NB4 (cell line): ENCODE measurements around the gene CEP19.

Experiments
- MAX ChIP-seq: IDR thresholded peaks from 2 replicates; pipeline ENCODE4 v1.6.1; 2011; ENCODE audit warnings: low read depth, low read length
- POLR2A ChIP-seq: IDR thresholded peaks from 2 replicates; pipeline ENCODE4 v1.6.1; 2011; ENCODE audit warnings: mild to moderate bottlenecking; ENCODE audit not compliant: insufficient read length; ENCODE audit errors: extremely low read depth

DNA sequence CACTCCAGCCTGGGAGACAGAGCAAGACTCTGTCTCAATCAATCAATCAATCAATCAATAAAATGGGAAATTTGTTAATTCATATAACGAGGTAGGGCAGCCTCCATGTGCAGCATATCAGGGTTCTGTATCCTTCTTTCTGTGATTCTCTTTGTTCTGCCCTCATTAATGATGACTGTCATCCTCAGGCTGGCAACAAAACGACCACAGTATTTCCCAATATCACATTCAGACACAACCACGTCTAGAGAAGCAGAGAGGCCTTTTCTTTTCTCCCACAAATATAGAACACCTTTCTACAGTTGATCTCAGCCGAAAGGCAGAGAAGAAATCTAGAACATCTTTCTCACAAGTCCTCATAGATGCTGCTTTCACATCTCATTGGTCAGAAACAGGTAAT is 11.2 kb downstream of the CEP19 start:
- no peak for TF ChIP-seq POLR2A
- no peak for TF ChIP-seq MAX
